Tibial artery (tissue), 4 donors: ENCODE results near the gene SLC34A2.
"Not testable (repeated sequence)": the region's sequence is repeated elsewhere in the genome, so short reads cannot be mapped to it uniquely, and the experiment has no call there.

Experiments used
- DNase-seq, 2 donors: peaks; one replicate each; pipeline ENCODE4 v3.0.0-alpha.2; 2019
- H3K27ac ChIP-seq, 2 donors: fragments of 200-600 bp; sonication (generic) in 1 of 2; 1 replicate in 1 of 2; 2 replicates in 1 of 2; pipeline ENCODE4 v1.5.1; 2018 to 2019; ENCODE audit warnings: mild to moderate bottlenecking in 1 of 2
- H3K27me3 ChIP-seq, 2 donors: fragments of 200-600 bp; sonication (generic) in 1 of 2; one replicate each; pipeline versions ENCODE4 v1.5.1 to v1.6.0; 2016 to 2019
- H3K36me3 ChIP-seq, 3 donors: fragments of 200-600 bp; sonication (generic) in 2 of 3; one replicate each; pipeline ENCODE4 v1.5.1; 2016 to 2019; ENCODE audit warnings: mild to moderate bottlenecking in 2 of 3
- H3K4me1 ChIP-seq, 4 donors: fragments of 200-600 bp; sonication (generic) in 2 of 4; 1 replicate in 3 of 4; 2 replicates in 1 of 4; pipeline ENCODE4 v1.5.1; 2016 to 2019
- H3K4me3 ChIP-seq, 2 donors: fragments of 200-600 bp; sonication (generic) in 1 of 2; 1 replicate in 1 of 2; 2 replicates in 1 of 2; pipeline ENCODE4 v1.5.1; 2018 to 2019; ENCODE audit warnings: mild to moderate bottlenecking in 2 of 2
- H3K9me3 ChIP-seq, 3 donors: fragments of 200-600 bp; sonication (generic) in 1 of 3; one replicate each; pipeline ENCODE4 v1.5.1; 2016 to 2019
- CTCF ChIP-seq, 2 experiments: fragments of 200-600 bp in 1 of 2; fragments of 450-650 bp in 1 of 2; IDR thresholded peaks; one replicate each; pipeline ENCODE4 v1.5.1; 2017 to 2019; ENCODE audit warnings: antibody characterized with exemption in 2 of 2, mild to moderate bottlenecking in 1 of 2, moderate library complexity in 1 of 2
- intact Hi-C: fragments of 100-400 bp; cut with DNase I; formaldehyde crosslinking; loops from one replicate; pipeline ENCODE4 v1.15.0; 2023; ENCODE audit warnings: low total_unique reads

SLC34A2 gene

DNA sequence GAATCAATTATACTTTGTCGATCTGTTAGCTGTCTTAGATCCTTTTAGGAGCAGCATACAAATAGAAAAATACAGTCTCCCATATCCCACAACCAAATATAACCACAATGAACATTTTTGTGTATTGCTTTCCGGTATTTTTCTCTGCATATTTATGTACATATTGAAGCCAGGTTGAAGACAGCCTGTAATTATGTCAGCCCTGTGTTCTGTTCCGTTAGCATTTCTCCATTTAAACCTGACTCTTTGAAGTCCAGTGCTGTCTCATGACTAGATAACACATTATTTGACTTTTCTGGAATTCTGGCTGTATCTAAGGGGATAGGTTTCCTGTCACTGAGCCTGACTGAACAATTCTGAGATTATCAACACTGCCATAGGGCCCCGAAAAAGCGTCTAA, 4.0 kb upstream of the SLC34A2 start:
- Histone ChIP-seq H3K4me3 (no peak overlapping the region), H3K36me3 (no peaks in the 10 kb centered on the region), H3K27ac (no peak overlapping the region), H3K27me3 (peaks cover 0 to 29% of the 10 kb centered on the region in 2 donors), H3K9me3 (no peaks in the 10 kb centered on the region), H3K4me1 (peaks cover 0 to 12% (median 4%) of the 10 kb centered on the region in 4 donors)
- TF ChIP-seq CTCF (IDR thresholded peaks at IDR 0.05) = no peak
- intact Hi-C loops = no loop called here
- no peak for DNase-seq

DNA sequence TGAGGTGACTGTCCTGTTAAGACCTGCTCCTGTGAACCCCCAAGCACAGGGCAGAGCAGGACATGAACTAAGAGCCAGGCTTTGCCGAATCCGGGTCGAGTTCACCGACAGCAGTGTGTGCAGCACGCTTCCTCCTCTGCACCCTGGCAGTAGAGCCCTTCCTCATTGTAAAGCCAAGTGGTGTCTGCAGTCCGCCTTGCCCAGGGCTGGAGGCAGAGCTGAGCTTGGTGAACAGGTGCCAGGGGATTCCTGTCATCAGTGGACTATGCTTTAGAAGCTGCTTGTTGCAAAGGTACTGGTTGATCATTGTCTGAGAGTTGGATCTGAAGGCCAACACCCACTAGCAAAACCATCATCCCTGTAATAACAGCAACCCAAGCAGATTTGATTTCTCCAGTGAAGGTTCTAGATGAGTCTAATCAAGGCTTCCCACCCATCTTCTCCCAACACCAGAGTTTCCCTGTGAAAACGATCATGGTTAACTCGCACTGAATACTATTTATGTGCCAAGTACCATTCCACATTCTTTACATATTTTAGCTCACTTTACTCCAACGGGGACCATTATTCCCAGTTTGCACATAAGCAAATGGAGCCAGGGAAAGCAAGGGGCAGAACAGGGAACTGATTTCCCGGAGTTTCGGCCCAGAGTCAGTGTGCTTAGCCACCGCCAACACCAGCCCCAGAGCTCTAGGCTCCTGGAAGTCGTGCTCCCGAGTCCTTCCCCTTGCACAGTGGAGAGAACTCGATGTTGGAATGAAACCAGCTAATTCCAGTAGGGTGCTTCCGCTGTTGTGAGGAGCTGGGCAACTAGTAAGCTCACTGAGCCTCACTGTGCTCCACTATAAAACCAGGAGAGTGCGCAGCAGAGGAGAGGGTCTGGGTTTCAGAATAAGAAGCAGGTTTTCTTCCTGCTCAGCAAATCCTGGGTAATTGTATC, 1.4 kb upstream of the SLC34A2 start:
- Histone ChIP-seq H3K4me1 (peaks cover 0 to 12% (median 4%) of the 10 kb centered on the region in 4 donors), H3K27me3 (peaks cover 0 to 41% of the 10 kb centered on the region in 2 donors), H3K27ac (no peak overlapping the region), H3K9me3 (no peaks in the 10 kb centered on the region), H3K36me3 (no peaks in the 10 kb centered on the region), H3K4me3 (no peak overlapping the region)
- intact Hi-C loops = no loop called here
- no peak for DNase-seq
- no peak for TF ChIP-seq CTCF (IDR thresholded peaks at IDR 0.05)

DNA sequence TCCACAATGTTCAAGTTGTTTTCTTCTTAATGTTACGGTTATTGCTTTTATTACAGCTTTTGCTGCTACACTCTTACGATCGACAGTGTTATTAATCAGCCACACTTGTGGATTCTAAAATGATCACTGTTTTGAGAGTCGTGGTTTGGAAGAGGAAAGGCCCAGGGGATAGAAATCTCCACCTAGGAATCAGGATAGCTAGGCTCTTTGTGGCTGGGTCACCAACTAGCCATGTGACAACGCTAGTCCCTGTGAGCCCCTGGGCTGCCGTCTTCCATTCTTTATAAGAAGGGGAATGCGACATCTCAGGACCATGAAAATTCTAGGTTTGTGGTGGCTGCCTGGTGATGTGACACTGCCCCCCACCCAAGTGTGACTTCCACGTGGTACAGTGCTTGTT, 380 bp downstream of the SLC34A2 start:
- H3K4me1 ChIP-seq = peaks cover 0 to 12% (median 4%) of the 10 kb centered on the region in 4 donors
- H3K36me3 ChIP-seq = no peaks in the 10 kb centered on the region
- intact Hi-C loops = no loop called here
- no peak for TF ChIP-seq CTCF (IDR thresholded peaks at IDR 0.05)
- no peak for DNase-seq
- no peak overlapping the region for H3K27ac ChIP-seq
- H3K27me3 ChIP-seq = peaks cover 0 to 41% of the 10 kb centered on the region in 2 donors
- H3K9me3 ChIP-seq = no peaks in the 10 kb centered on the region
- no peak overlapping the region for H3K4me3 ChIP-seq

- Histone ChIP-seq H3K4me3 (no peak overlapping the region), H3K36me3 (no peaks in the 10 kb centered on the region), H3K27me3 (peaks cover 0 to 38% of the 10 kb centered on the region in 2 donors), H3K9me3 (no peaks in the 10 kb centered on the region), H3K4me1 (peaks cover 0 to 12% (median 4%) of the 10 kb centered on the region in 4 donors), H3K27ac (no peak overlapping the region)
- TF ChIP-seq CTCF (IDR thresholded peaks at IDR 0.05) = no peak
- no peak for DNase-seq
- intact Hi-C loops = no loop called here
Observed at GRCh38 chr4:25658357-25658771, 2.7 kb downstream of the SLC34A2 start.

DNA sequence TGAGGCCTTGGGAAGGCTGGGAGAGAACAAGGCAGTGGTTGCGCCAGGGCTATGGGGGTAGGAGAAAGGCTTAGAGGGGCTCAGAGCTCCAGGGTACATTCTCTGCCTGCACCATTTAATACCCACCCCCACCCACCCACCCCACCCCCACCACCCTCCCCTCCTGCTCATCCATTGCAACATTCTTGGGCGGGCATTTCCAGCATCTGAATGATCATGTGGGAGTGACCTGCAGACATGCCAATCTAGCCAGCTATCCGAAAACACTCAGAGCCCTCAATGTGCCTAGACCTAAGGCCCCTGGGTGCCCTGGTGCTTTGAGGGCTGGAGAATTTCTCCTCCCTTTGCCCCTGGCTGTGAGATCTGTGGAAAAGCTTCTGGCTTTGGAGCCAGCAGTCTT, 3.1 kb downstream of the SLC34A2 start:
- TF ChIP-seq CTCF (IDR thresholded peaks at IDR 0.05) = no peak
- no peak for DNase-seq
- Histone ChIP-seq H3K9me3 (no peaks in the 10 kb centered on the region), H3K4me1 (peaks cover 0 to 12% (median 4%) of the 10 kb centered on the region in 4 donors), H3K4me3 (no peak overlapping the region), H3K36me3 (no peaks in the 10 kb centered on the region), H3K27ac (no peak overlapping the region), H3K27me3 (peaks cover 0 to 38% of the 10 kb centered on the region in 2 donors)
- intact Hi-C loops = no loop called here

DNA sequence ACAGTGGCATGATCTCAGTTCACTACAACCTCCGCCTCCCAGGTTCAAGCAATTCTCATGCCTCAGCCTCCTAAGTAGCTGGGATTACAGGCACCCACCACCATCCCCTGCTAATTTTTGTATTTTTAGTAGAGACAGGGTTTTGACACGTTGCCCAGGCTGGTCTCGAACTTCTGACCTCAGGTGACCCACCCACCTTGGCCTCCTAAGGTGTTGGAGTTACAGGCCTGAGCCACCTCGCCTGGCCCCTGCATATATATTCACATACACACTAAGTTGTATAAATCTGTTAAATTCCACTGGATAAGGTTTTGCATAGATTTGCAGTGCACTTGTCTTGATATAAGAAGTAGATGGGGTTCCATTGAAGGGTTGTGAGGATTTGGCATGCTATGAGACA, 5.8 kb downstream of the SLC34A2 start:
- H3K4me1 ChIP-seq, H3K36me3 ChIP-seq, H3K4me3 ChIP-seq, DNase-seq, H3K27ac ChIP-seq, H3K9me3 ChIP-seq, intact Hi-C loops: not testable (repeated sequence)
- peaks cover 0 to 19% of the 10 kb centered on the region in 2 donors for H3K27me3 ChIP-seq
